H1 (cell line): ENCODE measurements around the gene LIN28B. TPM values are rescaled to one million over a fixed set of nuclear protein-coding genes. Genes with fewer than 3 reads are reported as not detected.

ENCODE experiments used
- CTCF ChIA-PET: fragments of 300-600 bp; sonication (Branson Sonifier 250); formaldehyde crosslinking; loops from one replicate; lab custom pipeline; 2021; ENCODE audit not compliant: partially characterized antibody; lab: Charles Lee
- POLR2A ChIA-PET: fragments of 300-600 bp; sonication (Branson Sonifier 250); formaldehyde crosslinking; loops from one replicate; lab custom pipeline; 2021; ENCODE audit warnings: inconsistent platforms; ENCODE audit not compliant: partially characterized antibody; lab: Charles Lee
- DNase-seq, 2 experiments: peaks; one replicate each; pipeline versions ENCODE4 v3.0.0 to v3.0.0-alpha.2; 2010 to 2022; ENCODE audit warnings: low spot score in 2 of 2, low read depth in 1 of 2, mixed read lengths in 1 of 2
- FAIRE-seq: peaks from 2 replicates; lab custom pipeline; 2011; peaks lifted over from hg19 to GRCh38; lab: Jason Lieb, UNC
- H2AFZ ChIP-seq: 2 replicates; pipeline ENCODE4 v1.8.1; 2012; ENCODE audit warnings: low read length, inconsistent platforms
- H2AK5ac ChIP-seq: 2 replicates; pipeline ENCODE4 v1.6.1; 2013; ENCODE audit warnings: low read depth, low read length
- H2BK120ac ChIP-seq: replicated peaks from 2 replicates; pipeline ENCODE3; 2013; ENCODE audit warnings: low read depth, low read length, inconsistent platforms
- H2BK12ac ChIP-seq: 2 replicates; pipeline ENCODE4 v1.6.1; 2013; ENCODE audit warnings: low read depth, low read length
- H2BK15ac ChIP-seq: 2 replicates; pipeline ENCODE4 v1.6.1; 2013; ENCODE audit warnings: low read length
- H2BK20ac ChIP-seq: 2 replicates; pipeline ENCODE4 v1.6.1; 2013; ENCODE audit warnings: low read length
- H2BK5ac ChIP-seq: 2 replicates; pipeline ENCODE4 v1.6.1; 2013; ENCODE audit warnings: low read depth, low read length
- H3K14ac ChIP-seq: 2 replicates; pipeline ENCODE4 v1.6.1; 2013; ENCODE audit warnings: inconsistent platforms; ENCODE audit not compliant: insufficient read length
- H3K18ac ChIP-seq: 2 replicates; pipeline ENCODE4 v1.6.1; 2013; ENCODE audit warnings: low read length; ENCODE audit errors: extremely low read depth
- H3K23ac ChIP-seq: 2 replicates; pipeline ENCODE4 v1.6.1; 2013; ENCODE audit warnings: inconsistent platforms; ENCODE audit not compliant: insufficient read length
- H3K23me2 ChIP-seq: 2 replicates; pipeline ENCODE4 v1.6.1; 2013; ENCODE audit warnings: low read depth, low read length
- H3K27ac ChIP-seq: 2 replicates; pipeline ENCODE4 v1.6.1; 2011; ENCODE audit warnings: low read depth, low read length, inconsistent platforms
- H3K27me3 ChIP-seq, 4 experiments: replicated peaks in 1 of 4; 1 replicate in 1 of 4; 2 replicates in 3 of 4; pipeline versions ENCODE4 v1.6.1 to v1.8.1; 2011 to 2013; ENCODE audit warnings: low read length in 3 of 4, mild to moderate bottlenecking in 3 of 4, inconsistent platforms in 2 of 4, mixed read lengths in 2 of 4, moderate library complexity in 1 of 4; ENCODE audit not compliant: control insufficient read depth in 3 of 4, insufficient read depth in 3 of 4; ENCODE audit errors: extremely low read depth in 1 of 4
- H3K36me3 ChIP-seq, 4 experiments: 2 replicates each; pipeline versions ENCODE4 v1.6.1 to v1.8.1; 2011 to 2013; ENCODE audit warnings: mild to moderate bottlenecking in 4 of 4, low read length in 3 of 4, moderate library complexity in 2 of 4, control low read depth in 1 of 4, inconsistent platforms in 1 of 4; ENCODE audit not compliant: insufficient read depth in 4 of 4, control insufficient read depth in 2 of 4
- H3K4ac ChIP-seq: replicated peaks from 2 replicates; pipeline ENCODE3; 2013; ENCODE audit warnings: low read length, low read depth, mixed read lengths, inconsistent platforms; ENCODE audit not compliant: insufficient read length
- H3K4me1 ChIP-seq, 4 experiments: replicated peaks in 1 of 4; 1 replicate in 1 of 4; 2 replicates in 3 of 4; pipeline versions ENCODE4 v1.6.1 to v1.8.1; 2011 to 2013; ENCODE audit warnings: low read length in 3 of 4, inconsistent platforms in 2 of 4, mixed read lengths in 1 of 4; ENCODE audit not compliant: insufficient read depth in 4 of 4, control insufficient read depth in 3 of 4
- H3K4me2 ChIP-seq, 2 experiments: 2 replicates each; pipeline versions ENCODE4 v1.6.1 to v1.8.1; 2011 to 2013; ENCODE audit warnings: low read depth in 2 of 2, low read length in 2 of 2, control low read depth in 1 of 2, inconsistent platforms in 1 of 2, mild to moderate bottlenecking in 1 of 2; ENCODE audit not compliant: insufficient read depth in 1 of 2
- H3K4me3 ChIP-seq, 4 experiments: fragments of 200-600, 300-600 bp in 1 of 4; sonication (generic), shearing (Covaris generic), sonication (Bioruptor Twin) in 1 of 4; 2 replicates each; pipeline versions ENCODE4 v1.5.1 to v1.8.1; 2011 to 2016; ENCODE audit warnings: low read length in 4 of 4, low read depth in 3 of 4, control low read depth in 2 of 4, inconsistent platforms in 2 of 4, mild to moderate bottlenecking in 2 of 4, mixed read lengths in 1 of 4, moderate library complexity in 1 of 4; ENCODE audit not compliant: insufficient read depth in 2 of 4; ENCODE audit errors: extremely low read depth in 1 of 4
- H3K56ac ChIP-seq: replicated peaks from 2 replicates; pipeline ENCODE3; 2013; ENCODE audit warnings: low read depth, mild to moderate bottlenecking, mixed read lengths, low read length, inconsistent platforms; ENCODE audit not compliant: insufficient read length
- H3K79me1 ChIP-seq: 2 replicates; pipeline ENCODE4 v1.6.1; 2013; ENCODE audit warnings: low read depth, low read length, control low read depth
- H3K79me2 ChIP-seq, 2 experiments: 2 replicates each; pipeline versions ENCODE4 v1.6.1 to v1.8.1; 2012 to 2013; ENCODE audit warnings: low read length in 2 of 2, mild to moderate bottlenecking in 2 of 2, inconsistent platforms in 1 of 2; ENCODE audit not compliant: insufficient read depth in 2 of 2, control insufficient read depth in 1 of 2
- H3K9ac ChIP-seq, 4 experiments: replicated peaks in 1 of 4; 1 replicate in 1 of 4; 2 replicates in 3 of 4; pipeline versions ENCODE4 v1.6.1 to v1.8.1; 2011 to 2013; ENCODE audit warnings: low read depth in 3 of 4, low read length in 3 of 4, control low read depth in 2 of 4, mild to moderate bottlenecking in 2 of 4, moderate library complexity in 2 of 4, inconsistent platforms in 1 of 4; ENCODE audit errors: extremely low read depth in 1 of 4
- H3K9me3 ChIP-seq, 2 experiments: 2 replicates each; pipeline versions ENCODE4 v1.6.1 to v1.8.1; 2012 to 2013; ENCODE audit warnings: mild to moderate bottlenecking in 2 of 2, moderate library complexity in 2 of 2, control low read depth in 1 of 2, inconsistent platforms in 1 of 2, low read depth in 1 of 2, low read length in 1 of 2, mixed read lengths in 1 of 2; ENCODE audit not compliant: insufficient read depth in 2 of 2
- H4K20me1 ChIP-seq, 2 experiments: replicated peaks in 1 of 2; 2 replicates each; pipeline versions ENCODE3 to v1.8.1; 2011 to 2013; ENCODE audit warnings: inconsistent platforms in 2 of 2, low read length in 2 of 2, mild to moderate bottlenecking in 1 of 2; ENCODE audit not compliant: insufficient read depth in 2 of 2, control insufficient read depth in 1 of 2
- H4K5ac ChIP-seq: 2 replicates; pipeline ENCODE4 v1.6.1; 2013; ENCODE audit warnings: low read length, low read depth, mixed read lengths, inconsistent platforms; ENCODE audit not compliant: insufficient read length
- H4K8ac ChIP-seq: 2 replicates; pipeline ENCODE4 v1.8.0; 2013; ENCODE audit warnings: mild to moderate bottlenecking, moderate library complexity, low read length, inconsistent platforms; ENCODE audit not compliant: insufficient read depth; ENCODE audit errors: extremely low read depth
- H4K91ac ChIP-seq: replicated peaks from 2 replicates; pipeline ENCODE3; 2013; ENCODE audit warnings: low read length, mixed read lengths, inconsistent platforms; ENCODE audit not compliant: insufficient read length
- FOSL1 ChIP-seq: IDR thresholded peaks from 2 replicates; pipeline ENCODE4 v1.6.1; 2011; ENCODE audit warnings: mild to moderate bottlenecking, low read depth, low read length, moderate library complexity; ENCODE audit not compliant: insufficient read depth
- HDAC2 ChIP-seq, 2 experiments: fragments of 300-600 bp in 1 of 2; sonication (generic) in 1 of 2; IDR thresholded peaks; 2 replicates each; pipeline ENCODE4 v1.6.1; 2011 to 2012; ENCODE audit warnings: low read depth in 2 of 2, low read length in 2 of 2, mild to moderate bottlenecking in 2 of 2, moderate library complexity in 2 of 2, borderline replicate concordance in 1 of 2, inconsistent platforms in 1 of 2
- HDAC6 ChIP-seq: IDR thresholded peaks from one replicate; pipeline ENCODE4 v1.7.1; 2012; ENCODE audit warnings: low read depth, mild to moderate bottlenecking, inconsistent platforms, low read length, moderate library complexity
- KDM4A ChIP-seq: IDR thresholded peaks from one replicate; pipeline ENCODE4 v1.7.1; 2012; ENCODE audit warnings: low read depth, mild to moderate bottlenecking, moderate library complexity, low read length, inconsistent platforms; ENCODE audit not compliant: severe bottlenecking
- RBBP5 ChIP-seq: IDR thresholded peaks from 2 replicates; pipeline ENCODE4 v1.7.1; 2012; ENCODE audit warnings: low read depth, mild to moderate bottlenecking, inconsistent platforms, low read length, moderate library complexity, borderline replicate concordance
- SAP30 ChIP-seq: fragments of 300-600 bp; sonication (generic); IDR thresholded peaks from 2 replicates; pipeline ENCODE4 v1.7.1; 2012; ENCODE audit warnings: low read length, moderate library complexity, mild to moderate bottlenecking, inconsistent platforms; ENCODE audit not compliant: insufficient read depth, insufficient replicate concordance
- SIN3A ChIP-seq, 2 experiments: IDR thresholded peaks in 1 of 2; conservative IDR thresholded peaks in 1 of 2; 2 replicates each; pipeline ENCODE4 v1.6.1; 2011 to 2012; ENCODE audit warnings: low read length in 2 of 2, improper control_type of control experiment in 1 of 2, low read depth in 1 of 2, mild to moderate bottlenecking in 1 of 2
- TAF7 ChIP-seq: optimal IDR thresholded peaks from 2 replicates; pipeline ENCODE3; 2011; ENCODE audit warnings: low read depth, mild to moderate bottlenecking, inconsistent platforms, low read length, moderate library complexity, borderline replicate concordance
- TBP ChIP-seq: IDR thresholded peaks from 2 replicates; pipeline ENCODE4 v1.6.1; 2011; ENCODE audit warnings: low read depth, low read length, improper control_type of control experiment
- ZNF274 ChIP-seq: IDR thresholded peaks from 2 replicates; pipeline ENCODE4 v1.7.0; 2012; ENCODE audit warnings: low read length, borderline replicate concordance; ENCODE audit errors: extremely low read depth
- WGBS, 2 experiments: shearing (Covaris generic) in 1 of 2; methylation state at CpG; one replicate each; pipeline versions ENCODE4 v1.1.6 to v1.1.7; 2013 to 2015; ENCODE audit warnings: low lambda C conversion rate in 2 of 2, mixed read lengths in 2 of 2, inconsistent platforms in 1 of 2, low coverage in 1 of 2, missing lambda C conversion rate in 1 of 2; ENCODE audit not compliant: insufficient replicate concordance in 2 of 2, insufficient coverage in 1 of 2, insufficient read length in 1 of 2; ENCODE audit errors: extremely low coverage in 1 of 2, missing lambda C conversion rate in 1 of 2; 5-methylcytosine and 5-hydroxymethylcytosine counted together
- polyA plus RNA-seq, 7 experiments: library from polyadenylated mRNA; depleted of rRNA in 3 of 7; stranded (reverse) in 5 of 7; unstranded in 2 of 7; fragments of >200 nt in 5 of 7; fragments of 200-250 nt in 2 of 7; gene quantifications; 1 replicate in 5 of 7; 2 replicates in 1 of 7; 4 replicates in 1 of 7; pipeline versions ENCODE4 v1.2.1 to v1.2.3, GENCODE V29; 2011 to 2013; ENCODE audit warnings: missing spikeins in 2 of 7, mixed read lengths in 2 of 7
- total RNA-seq: library from RNA; stranded (reverse); fragmentation: NEBNext Ultra II Directional; extraction: Animal tissue kit (Norgen Biotek cat#: 25700); gene quantifications from 2 replicates; pipeline ENCODE4 v1.2.1, GENCODE V29; 2021
- TF ChIP-seq, protein P1 (sequence below): IDR thresholded peaks from 2 replicates; pipeline ENCODE4 v1.6.1; 2011; ENCODE audit warnings: low read depth, mild to moderate bottlenecking, low read length; ENCODE audit not compliant: insufficient read depth

LIN28B gene
- total and polyA plus RNA-seq, 2 of the 8 experiments (the other 6 are each of a cell fraction or from before 2014, with no cell fraction given), result 27.4 to 94.7 TPM

DNA sequence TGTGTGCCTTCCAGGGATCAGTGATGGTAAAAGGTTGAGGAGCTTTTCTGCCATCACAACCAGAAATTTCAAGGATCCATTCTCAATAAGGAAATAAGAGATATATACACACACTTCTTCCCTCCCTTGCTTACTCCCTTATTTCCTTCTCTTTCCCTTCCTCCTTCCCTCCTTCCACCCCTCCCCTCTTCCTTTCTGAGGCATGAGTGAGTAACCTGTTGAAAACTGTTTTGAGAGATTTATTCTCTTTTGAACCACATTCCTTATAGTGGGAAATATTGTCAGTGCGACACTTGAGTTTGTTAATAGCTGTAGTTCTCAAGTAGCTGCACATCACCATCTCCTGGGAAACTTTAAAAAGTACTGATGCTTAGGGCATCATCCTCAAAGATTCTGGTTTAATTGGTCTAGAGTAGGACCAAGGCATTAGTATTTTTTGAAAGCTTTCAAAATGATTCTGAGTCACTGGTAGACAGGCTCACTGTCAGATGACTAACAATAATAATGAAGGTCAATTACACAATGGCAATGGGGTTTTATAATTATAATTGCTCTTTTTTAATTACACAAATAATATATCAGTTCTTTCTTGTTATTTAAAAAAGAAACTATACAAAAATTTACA, 113.0 kb downstream of the LIN28B start:
- H3K9ac ChIP-seq, result no peak overlapping the region
- FAIRE-seq (no peak), DNase-seq (no peak)
- no peak overlapping the region for H3K56ac ChIP-seq
- H3K27me3 ChIP-seq, result no peaks in the 10 kb centered on the region
- H3K4ac ChIP-seq, result no peak overlapping the region
- no peaks in the 10 kb centered on the region; a peak in 2 of 8 replicates for H3K36me3 ChIP-seq
- H3K23ac ChIP-seq, result no peak overlapping the region
- no peaks in the 10 kb centered on the region; the same call in 1 of the 2 replicates for H3K79me1 ChIP-seq
- H4K5ac ChIP-seq, result no peak overlapping the region
- no peaks in the 10 kb centered on the region for H3K9me3 ChIP-seq
- H2AK5ac ChIP-seq, result no peak overlapping the region
- H2AFZ ChIP-seq, result no peak overlapping the region
- H4K20me1 ChIP-seq, result peaks cover 3 to 4% of the 10 kb centered on the region in 2 experiments
- H4K8ac ChIP-seq, result no peak overlapping the region
- H2BK20ac ChIP-seq, result no peak overlapping the region
- WGBS, 2 experiments, result 92% methylated on average over 1 of the region's 1 CpG; no CpG with 5 or more reads in 1 of the 2 experiments
- H3K27ac ChIP-seq, result no peak overlapping the region
- no peak overlapping the region for H3K18ac ChIP-seq
- H2BK12ac ChIP-seq, result no peak overlapping the region
- no peak overlapping the region for H3K4me3 ChIP-seq
- no peaks in the 10 kb centered on the region; the same call in 1 of the 2 replicates for H3K23me2 ChIP-seq
- ChIA-PET CTCF (interaction anchor here (0.6 to 3.4 kb wide), 5 partner anchors 8 to 319 kb away, joined by 3 to 12 read pairs (median 4); no protein-coding TSS in a partner anchor), POLR2A (interaction anchor here (0.8 to 1.7 kb wide), 5 partner anchors 10 to 149 kb away, joined by 3 to 4 read pairs (median 4); no protein-coding TSS in a partner anchor)
- no peak overlapping the region for H2BK15ac ChIP-seq
- H3K79me2 ChIP-seq, result peaks cover 0 to 53% of the 10 kb centered on the region in 2 experiments; a peak in 2 of 4 replicates
- no peak overlapping the region for H4K91ac ChIP-seq
- no peak overlapping the region for H2BK5ac ChIP-seq
- H3K4me2 ChIP-seq, result no peak overlapping the region
- no peak overlapping the region for H2BK120ac ChIP-seq
- no peaks in the 10 kb centered on the region for H3K4me1 ChIP-seq
- no peak overlapping the region for H3K14ac ChIP-seq
- TF ChIP-seq, protein P1, sequence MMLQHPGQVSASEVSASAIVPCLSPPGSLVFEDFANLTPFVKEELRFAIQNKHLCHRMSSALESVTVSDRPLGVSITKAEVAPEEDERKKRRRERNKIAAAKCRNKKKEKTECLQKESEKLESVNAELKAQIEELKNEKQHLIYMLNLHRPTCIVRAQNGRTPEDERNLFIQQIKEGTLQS, result no peak
- TF ChIP-seq TBP (no peak), SAP30 (no peak), SIN3A (conservative IDR thresholded peaks at IDR 0.05 in 1 of 2, IDR thresholded peaks at IDR 0.05 in 1 of 2; ENCODE audit: low read depth in 1 of 2, low read length in 2 of 2) (no peak), HDAC6 (no peak), HDAC2 (IDR thresholded peaks at IDR 0.05; ENCODE audit: borderline replicate concordance in 1 of 2, low read depth in 2 of 2, low read length in 2 of 2) (no peak), RBBP5 (no peak), KDM4A (no peak), FOSL1 (no peak), TAF7 (no peak), ZNF274 (no peak)
